Stimulated activated CD8-positive, alpha-beta memory T cell treated with anti-CD3 and anti-CD28 coated beads, Interleukin-15, amount 100 ng/mL, for 4 hours (primary cell): Measurements from ENCODE around the gene TMEM245.
A peak's percentile ranks its signal among the peaks of the same experiment; 100 is the strongest.
"Not testable (repeated sequence)": the region's sequence is repeated elsewhere in the genome, so short reads cannot be mapped to it uniquely, and the experiment has no call there.

Source experiments
- DNase-seq, 2 donors: peaks; one replicate each; pipeline ENCODE4 v3.0.0-alpha.2; 2020; ENCODE audit warnings: low read depth in 2 of 2

Gene TMEM245

DNA sequence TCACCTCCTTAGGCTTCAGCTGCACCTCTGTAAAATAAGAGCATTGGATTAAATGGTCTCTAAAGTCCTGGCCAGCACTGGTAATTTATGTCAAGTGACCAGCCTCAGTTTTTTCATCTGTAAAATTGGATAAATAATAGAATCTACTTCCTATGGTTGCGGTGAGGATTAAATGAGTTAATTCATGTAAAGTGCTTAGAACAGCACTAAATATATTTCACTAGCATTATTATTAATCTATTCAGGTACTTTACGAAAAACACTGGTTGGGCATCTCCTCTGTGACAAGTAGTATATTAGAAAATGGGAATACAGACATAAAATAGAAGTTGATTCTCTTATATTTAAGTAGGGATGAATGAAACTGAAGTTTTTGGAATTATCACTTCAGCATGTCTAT lies 13.8 kb upstream of the TMEM245 start:
- DNase-seq, result no peak

DNA sequence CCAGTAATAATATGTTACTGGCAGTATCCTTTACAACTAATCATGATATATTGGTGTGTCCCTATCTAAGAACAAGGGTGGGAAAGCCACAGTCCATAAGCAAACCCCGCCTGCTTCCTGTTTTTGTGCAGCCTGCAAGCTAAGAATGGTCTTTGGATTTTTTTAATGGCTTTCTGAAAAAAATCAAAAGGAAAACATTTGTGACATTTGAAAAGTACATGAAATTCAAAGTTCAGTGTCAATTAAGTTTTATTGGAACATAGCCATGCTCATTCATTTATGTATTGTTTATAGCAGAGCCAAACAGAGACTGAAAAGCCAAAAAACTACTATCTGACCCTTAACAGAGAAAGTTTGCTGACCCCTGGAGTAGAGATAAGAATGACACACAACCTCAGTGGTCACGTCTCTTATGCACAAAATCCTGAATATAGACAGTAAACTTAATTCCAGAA lies 12.8 kb upstream of the TMEM245 start:
- DNase-seq, result no peak

DNA sequence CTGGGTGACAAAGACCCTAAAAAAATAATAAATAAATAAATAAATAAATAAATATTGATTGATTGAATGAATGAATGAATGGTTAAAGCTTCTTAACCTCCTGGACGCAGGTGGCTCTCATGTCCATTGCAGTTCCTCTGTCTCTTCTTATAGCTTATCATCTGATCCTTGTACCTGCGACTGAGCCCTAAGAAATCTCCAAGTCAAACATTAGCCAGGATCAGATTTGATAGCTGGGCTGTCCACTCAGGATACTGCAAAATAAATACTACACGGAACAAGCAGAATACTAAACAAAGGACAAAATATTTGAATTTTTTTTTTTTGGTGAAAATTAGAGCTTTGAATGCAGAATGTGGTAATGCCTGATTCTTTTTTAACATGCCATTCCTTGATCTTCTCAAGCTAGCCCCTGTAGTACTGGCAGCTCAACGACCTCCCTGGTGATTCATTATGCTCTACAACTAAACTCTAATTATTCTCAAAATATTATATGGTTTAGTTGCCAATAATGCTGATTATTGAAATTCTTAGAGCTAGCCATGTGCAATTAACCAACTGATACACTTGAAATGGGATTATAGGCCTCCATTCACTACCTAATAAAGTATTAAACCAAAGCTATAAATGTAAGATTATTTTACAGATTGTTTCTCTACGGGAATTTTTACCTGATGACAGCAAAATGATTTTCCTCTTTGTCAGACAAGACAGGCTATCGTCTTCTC lies 9.9 kb upstream of the TMEM245 start:
- no peak for DNase-seq

DNA sequence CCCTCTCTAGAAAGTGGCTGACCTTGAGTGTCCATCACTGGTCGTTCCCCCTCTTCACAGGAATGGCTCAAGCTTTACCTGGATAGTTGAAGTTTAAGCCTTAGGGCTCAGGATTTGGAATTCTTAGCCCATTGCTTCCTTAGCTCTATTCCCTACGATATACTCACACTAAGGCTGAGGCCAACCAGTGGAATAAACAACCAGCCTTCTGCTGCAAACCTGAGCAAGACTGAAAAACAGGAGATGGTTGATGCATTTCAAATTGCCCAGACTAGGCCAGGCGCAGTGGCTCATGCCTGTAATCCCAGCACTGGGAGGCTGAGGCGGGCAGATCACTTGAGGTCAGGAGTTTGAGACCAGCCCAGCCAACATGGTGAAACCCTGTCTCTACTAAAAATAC lies 6.9 kb upstream of the TMEM245 start:
- not testable (repeated sequence) for DNase-seq

DNA sequence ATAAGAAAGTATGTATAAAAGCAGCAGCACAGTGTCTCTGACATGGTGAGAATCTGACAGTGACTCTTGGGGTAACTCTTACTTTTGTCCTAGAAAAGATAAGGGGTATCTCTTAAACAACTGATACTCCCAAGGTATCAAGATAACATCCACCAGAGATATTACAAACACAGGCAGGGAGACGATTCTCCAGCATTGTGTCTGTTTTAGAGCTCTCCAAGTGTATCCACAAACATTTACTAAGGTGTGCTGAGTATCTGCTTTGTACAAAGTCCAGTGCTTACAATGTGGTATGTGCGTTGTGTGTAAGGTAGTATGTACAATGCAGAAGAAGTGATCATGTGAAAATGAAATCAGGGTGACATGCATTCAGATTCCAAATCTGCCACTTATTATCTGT lies 4.4 kb upstream of the TMEM245 start:
- DNase-seq, result no peak

DNA sequence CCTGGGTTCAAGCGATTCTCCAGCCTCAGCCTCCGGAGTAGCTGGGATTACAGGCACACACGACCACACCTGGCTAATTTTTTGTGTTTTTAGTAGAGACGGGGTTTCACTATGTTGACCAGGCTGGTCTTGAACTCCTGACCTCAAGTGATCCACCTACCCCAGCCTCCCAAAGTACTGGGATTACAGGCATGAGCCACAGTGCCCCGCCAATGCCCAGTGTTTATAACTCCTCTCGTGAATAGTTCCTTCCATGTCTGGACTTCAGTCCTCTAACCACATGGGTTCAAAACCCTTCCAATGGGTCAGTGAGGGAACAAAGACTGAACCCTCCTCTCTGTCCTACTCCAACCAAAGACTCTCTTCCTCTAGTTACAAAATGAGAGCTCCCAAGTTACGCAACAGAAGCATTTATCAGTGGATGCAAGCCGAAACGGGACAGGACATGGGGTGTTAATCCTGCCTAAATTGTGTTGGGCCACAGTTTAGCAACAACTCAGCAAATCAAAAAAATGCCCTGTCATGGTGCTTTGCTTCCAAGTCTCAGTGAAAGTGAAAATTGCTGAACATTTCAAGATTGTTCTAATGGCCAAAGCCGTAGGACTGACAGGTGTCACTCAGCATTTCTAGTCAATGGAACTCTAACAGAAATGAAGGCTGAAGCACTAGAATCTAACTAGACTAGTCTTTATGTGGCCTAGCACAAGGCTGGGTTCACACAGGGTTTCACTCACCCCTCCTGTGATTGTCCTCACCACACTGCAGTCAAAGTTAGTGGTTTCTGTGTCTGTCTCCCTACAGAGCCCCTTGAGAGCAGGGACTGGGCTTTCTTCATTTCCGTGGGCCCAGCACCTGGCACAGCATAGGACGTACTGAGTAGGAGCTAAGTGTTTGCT lies 3.2 kb upstream of the TMEM245 start:
- DNase-seq, result no peak

DNA sequence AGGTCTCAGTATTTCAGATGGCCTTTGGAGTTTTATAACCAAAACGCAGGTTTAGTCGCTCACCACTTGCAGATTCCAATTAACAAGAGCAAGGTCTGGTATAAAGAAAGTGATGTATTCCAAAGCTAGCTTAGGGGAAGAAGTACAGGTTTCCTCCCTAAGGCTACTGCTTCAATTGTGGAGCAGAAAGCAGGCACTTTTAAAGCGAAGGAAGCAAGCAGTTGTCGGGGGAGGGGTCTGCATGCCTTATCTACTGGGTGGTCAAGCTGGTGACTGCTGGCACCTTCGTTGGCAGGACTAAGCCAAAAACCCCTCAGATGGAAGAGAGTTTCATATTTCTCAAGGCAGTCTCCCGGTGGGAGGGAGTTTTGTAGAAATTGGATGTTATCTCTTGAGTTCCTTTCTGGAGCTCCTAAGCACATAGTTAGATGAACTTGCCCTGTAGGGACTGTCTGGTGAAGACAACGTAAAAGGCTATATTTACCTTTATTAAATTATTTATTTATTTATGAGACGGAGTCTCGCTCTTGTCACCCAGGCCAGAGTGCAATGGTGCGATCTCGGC lies 1.6 kb upstream of the TMEM245 start:
- DNase-seq, result no peak

DNA sequence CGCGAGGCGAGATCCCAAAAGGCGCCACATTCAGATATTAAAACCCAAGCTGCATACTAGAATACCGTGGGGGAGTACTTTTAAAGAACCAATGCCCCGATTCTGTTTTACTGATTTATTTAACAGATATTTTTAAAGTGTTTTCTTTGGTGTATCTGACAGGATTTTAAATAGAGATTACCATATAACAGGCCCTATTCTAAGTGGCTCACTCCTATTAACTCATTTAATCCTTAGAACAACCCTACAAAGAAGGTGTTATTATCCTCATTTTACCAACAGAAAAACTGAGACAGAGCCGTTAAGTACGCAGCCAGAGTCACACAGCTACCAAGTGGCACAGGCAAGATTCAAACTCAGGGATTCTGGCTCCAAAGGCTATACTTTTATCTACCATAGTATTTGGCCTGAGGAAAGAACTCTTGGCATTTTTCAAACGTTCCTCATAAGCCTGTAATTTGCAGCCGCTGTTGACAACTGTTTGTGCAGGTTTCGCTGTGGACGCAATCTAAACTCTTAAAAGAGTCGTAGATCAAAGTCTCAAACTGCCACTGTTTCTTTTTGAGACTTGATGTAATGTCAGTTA lies 550 bp upstream of the TMEM245 start:
- no peak for DNase-seq

DNA sequence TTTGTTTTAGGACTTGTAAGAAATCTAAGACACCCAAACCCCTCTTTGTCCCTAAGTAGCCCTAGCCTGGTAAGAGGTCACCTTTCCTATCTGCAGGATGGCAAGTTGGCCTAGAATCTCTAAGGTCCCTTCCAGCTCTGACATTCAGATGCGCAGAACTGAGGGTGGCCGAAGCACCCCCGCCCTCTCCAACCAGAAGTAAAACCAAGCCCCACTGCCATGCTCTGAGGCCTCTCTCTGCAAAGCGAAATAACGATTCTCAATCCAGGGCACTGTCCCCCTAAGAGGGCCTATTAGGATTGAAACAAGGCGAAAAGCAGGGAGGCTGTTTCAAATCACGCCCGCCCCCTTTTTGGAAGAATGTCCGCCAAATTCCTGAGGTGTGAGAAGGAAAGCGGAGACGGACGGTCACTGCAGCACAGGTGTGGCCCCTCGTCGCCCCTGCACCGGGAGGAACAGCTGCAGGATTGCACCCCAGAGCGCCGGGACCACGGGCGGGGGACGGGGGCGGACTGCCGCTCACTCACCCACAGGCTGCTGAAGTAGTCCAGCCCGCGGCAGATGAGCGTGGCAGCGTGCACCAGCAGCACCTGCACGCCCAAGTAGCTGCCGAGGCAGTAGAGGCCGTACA lies 824 bp downstream of the TMEM245 start:
- peak in 1 of 2 donors; percentile 10 for DNase-seq

DNA sequence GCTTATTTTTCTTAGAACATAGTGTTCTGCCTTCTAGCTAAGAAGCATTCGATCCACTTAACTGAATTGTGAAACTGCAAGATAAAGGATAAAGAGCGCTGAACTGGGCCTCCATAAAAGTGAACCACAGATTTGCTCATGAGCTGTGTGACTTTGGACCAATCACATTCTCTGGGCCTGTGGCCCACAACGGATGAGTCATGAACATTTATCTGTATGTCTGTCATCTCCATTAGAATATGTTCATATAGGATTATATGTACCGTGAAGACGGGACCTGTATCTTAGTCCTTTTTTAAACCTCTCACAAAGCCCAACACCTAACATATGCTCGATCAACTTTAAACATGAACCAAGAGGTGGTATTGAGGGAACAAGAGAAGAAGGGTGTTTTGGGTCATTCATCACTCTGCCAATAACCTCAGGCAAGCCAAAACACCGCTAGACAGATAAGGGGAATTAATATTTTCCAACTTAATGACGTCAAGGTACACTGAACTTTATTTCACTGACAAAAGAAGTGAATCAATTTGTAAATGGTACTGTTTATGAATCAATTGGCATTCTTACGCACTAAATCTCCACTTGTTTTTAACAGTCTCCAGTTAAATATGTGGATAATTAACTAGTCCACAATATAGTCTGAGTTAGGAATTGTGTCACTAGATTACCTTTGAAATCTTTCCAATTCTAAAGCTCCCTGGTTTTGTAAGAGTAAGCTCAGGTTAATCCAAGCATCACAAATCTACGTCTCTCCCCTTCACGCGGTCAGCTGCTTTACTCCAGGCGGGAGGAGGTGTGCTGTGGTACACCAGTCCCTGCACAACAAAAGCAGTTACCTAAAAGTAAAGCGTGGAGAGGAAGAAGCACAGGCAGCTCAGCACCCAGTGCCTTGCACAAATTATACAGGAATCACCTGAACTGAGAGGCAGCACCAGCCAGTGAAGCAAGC lies 1.6 kb downstream of the TMEM245 start:
- peak in 1 of 2 donors; percentile 36 for DNase-seq

DNA sequence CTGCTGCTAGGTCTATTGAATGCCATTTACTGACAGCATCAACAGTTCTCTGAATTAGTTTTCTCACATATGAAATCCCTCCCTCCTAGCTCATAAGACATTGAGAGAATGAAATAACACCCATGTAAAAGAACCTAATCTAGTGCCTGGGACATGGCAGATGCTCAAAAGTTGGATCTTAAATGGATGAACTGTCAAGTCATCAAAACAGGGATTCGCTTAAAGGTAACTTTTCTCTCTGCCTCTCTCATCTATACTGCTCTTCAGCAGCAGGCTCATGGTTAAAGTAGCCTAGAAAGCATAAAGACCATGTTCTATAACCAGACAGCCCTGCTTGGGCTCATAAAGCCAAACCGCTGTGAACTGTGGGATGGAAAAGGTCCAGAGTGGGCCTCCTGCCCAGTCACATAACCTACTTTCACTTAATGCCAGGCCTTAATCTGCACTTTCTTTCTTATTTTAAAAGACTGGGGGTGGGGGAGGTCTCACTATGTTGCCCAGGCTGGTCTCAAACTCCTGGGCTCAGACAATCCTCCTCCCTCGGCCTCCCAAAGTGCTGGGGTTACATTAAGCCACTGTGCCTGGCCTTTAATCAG lies 3.7 kb downstream of the TMEM245 start:
- DNase-seq, result no peak

DNA sequence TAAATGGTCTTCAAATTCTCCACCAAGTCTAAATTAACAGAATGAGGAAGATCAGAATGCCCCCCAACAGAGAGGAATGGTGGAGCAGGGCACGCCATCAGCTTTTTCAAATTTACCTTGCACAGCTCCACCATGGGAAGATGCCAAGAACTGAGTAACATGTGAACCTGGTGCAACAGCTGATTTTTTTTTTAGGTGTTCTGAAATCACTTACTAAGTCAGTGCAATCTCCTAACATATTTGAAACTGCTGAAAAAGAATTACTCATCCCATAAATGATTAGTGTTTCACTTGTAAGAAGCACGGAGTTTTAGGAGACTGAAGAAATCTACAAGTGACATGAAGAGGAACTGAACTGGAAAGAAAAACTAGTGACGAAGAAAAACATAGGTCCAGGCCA lies 5.1 kb downstream of the TMEM245 start:
- no peak for DNase-seq

DNA sequence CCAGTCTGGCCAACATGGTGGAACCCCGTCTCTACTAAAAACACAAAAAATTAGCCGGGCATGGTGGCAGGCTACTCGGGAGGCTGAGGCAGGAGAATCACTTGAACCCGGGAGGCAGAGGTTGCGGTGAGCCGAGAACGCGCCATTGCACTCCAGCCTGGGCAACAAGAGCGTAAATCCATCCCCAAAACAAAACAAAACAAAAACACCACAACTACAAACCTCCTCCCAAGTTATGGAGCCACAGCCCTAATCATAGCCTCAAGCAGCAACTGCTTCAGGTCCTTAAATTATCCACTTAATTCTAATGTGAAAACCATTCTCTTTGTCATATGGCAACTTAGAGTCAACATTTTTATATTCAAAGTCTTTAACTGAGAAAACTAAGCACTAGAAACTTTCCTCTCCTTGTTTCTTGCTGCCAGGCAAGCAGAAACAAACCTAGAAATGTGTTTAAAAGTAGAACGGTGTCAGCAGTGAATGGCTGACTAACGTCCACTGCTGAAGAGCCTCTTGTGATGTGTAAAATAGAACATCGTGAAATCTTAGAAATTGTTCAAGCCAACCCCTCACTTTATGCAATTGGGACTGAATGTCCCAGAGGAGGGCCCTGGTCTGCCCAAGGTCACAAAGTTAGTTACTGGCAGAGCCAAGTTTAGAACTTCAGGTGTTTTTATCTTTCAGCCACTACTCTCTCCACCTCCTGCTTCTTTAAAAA lies 5.7 kb downstream of the TMEM245 start:
- DNase-seq, result no peak

DNA sequence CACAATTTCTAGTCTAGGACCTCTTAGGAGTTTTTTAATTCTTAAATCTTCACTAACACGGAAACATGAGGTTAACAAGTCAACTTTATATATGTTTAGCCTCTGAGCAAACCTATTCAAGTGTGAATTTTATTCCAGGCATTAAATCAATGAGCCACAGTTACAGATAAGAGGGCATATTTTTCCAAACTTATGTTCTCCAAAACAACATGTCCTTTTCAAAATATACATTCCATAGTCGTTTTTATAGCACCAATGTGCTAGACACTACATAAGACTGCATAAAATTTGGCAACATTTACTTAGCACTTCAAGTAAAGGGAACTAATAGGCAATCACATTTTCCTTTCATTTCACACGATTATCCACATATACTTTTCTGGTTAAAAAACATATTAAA lies 6.5 kb downstream of the TMEM245 start:
- no peak for DNase-seq

DNA sequence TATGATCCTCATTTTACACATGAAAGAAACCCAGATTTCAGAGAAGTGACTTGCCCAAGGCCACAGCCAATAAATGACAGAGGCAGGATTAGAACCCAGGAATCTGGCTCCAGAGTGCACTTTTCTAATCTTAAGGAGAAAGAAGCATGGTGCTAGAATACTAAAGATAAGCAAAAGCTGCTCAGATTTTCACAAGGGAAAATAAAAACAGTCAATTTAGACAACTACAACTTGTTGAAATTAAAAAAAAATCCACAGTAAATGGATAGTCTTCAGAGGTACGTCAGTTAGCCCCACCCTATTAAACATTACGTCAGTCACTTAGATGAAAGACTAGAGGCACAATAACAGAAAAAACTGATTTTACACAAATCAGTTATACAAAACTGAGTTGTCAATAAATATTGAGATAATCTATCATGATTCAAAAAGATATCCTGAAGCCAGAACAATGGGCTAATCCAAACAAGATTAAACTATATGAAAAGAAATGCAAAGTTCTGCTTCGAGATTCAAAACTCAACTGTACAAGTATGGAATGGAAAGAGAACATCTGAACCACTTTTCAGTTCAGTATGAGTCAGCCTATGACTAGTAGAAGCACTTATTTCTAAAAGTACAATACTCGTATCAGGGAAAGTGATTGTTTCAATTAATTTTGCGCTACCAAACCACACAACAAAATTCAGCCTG lies 9.3 kb downstream of the TMEM245 start:
- DNase-seq, result no peak

DNA sequence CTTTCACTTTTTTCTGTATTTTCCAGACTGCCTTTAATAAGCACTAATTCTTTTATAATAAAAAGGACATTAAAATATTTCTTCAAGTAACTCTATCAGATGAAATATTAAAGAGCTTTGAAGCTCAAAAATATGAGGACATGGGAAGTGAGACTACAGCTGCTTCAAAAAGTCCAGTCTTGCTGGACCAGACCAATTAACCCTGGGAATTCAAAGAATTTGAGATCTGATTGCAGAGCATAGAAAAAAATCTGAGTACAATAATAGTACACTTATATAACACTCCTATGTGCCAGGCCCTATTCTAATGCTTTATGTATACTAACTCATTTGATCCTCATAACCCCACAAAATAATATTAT lies 9.8 kb downstream of the TMEM245 start:
- no peak for DNase-seq

DNA sequence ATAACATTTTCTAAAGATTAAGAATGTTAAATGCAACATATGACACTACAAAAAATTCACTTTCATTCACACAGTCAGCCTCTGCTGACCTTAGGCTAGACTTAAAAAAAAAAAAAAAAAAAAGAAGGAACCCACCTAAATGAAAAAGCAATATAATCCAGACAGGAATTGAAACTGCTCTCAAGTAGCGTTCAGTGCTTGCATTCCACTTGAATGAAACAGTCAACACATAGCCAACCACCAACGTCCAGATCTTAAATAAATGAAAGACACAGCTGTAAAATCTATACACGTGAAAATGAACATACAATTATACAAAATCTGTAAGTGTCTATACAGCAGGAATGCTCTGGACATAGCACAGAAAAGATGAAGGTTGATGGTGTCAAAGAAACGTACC lies 11.4 kb downstream of the TMEM245 start:
- DNase-seq, result no peak

DNA sequence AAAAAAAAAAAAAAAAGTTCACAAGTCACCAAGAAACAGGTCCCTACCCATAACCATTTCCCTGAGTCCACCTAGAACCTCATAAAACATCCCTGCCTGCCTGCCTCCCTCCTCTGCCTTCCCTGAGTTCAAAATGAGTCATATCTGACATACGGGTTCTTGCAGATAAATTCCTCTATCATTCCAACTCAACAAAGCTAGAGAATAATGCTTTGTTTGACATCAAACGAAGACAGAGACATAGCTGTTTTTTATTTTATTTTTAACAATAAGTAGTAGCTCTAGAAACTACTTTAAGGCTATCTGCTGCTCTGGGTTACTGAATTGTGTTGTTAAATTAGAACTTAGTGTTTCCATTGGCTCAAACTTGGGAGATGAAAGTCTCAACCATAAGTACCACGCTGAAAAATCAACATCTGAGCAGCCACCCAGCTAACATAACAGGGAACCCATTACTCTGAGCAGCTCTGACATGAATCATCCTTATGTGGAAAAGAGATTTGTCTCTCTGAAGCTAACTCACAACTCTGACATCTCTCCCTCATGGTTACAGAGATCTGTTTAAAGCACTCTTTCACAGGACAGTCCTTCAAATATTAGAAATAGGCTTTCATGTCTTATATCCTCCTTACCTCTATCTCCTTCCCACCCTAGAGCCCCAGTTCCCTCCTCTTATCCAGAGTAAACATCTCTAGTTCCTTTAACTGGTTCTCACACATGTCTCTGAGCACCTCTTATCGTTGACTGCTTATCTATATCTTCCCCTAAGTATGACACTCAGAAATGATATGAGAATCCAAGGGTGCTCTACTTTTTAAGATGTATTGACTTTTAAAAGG lies 12.1 kb downstream of the TMEM245 start:
- DNase-seq, result no peak
